IPS DF 6.9 (cell line): Measurements from ENCODE around the gene WNT2B.

Source experiments
- DNase-seq: peaks from one replicate; pipeline ENCODE4 v3.0.0-alpha.2; 2013; ENCODE audit warnings: low read depth, low spot score
- H3K27ac ChIP-seq: one replicate; pipeline ENCODE4 v1.5.1; 2013; ENCODE audit warnings: low read length, control low read depth
- H3K27me3 ChIP-seq: 2 replicates; pipeline ENCODE4 v1.6.1; 2013; ENCODE audit warnings: mild to moderate bottlenecking, low read length; ENCODE audit not compliant: control insufficient read depth, insufficient read depth
- H3K36me3 ChIP-seq: 2 replicates; pipeline ENCODE4 v1.6.1; 2013; ENCODE audit warnings: low read length; ENCODE audit not compliant: control insufficient read depth, insufficient read depth
- H3K4me1 ChIP-seq: 2 replicates; pipeline ENCODE4 v1.6.1; 2013; ENCODE audit warnings: low read length; ENCODE audit not compliant: control insufficient read depth, insufficient read depth
- H3K4me3 ChIP-seq: 2 replicates; pipeline ENCODE4 v1.5.1; 2013; ENCODE audit warnings: mild to moderate bottlenecking, low read length
- H3K9me3 ChIP-seq: 2 replicates; pipeline ENCODE4 v1.6.1; 2013; ENCODE audit warnings: low read length, inconsistent platforms; ENCODE audit not compliant: control insufficient read depth, insufficient read depth
- WGBS: extraction: QIAGEN DNeasy Blood & Tissue Kit; methylation state at CpG from one replicate; pipeline ENCODE4 v1.1.7; 2013; ENCODE audit warnings: mixed read lengths, missing lambda C conversion rate; ENCODE audit not compliant: insufficient read length, insufficient coverage; 5-methylcytosine and 5-hydroxymethylcytosine counted together

WNT2B gene

GRCh38 chr1:112511897-112512296, 3.1 kb downstream of the WNT2B start:
- DNase-seq, result no peak
- Histone ChIP-seq H3K27ac (no peak overlapping the region), H3K36me3 (no peaks in the 10 kb centered on the region; the same call in 1 of the 2 replicates), H3K9me3 (no peaks in the 10 kb centered on the region), H3K4me1 (0 out of 2 replicates have a peak, but pooled peaks cover 2% of the 10 kb centered on the region), H3K27me3 (peaks cover 24% of the 10 kb centered on the region), H3K4me3 (no peak overlapping the region)
- WGBS, result no CpG with 5 or more reads among the region's 2 CpGs

- DNase-seq, result no peak
- Histone ChIP-seq H3K4me3 (no peak overlapping the region), H3K27me3 (peaks cover 21% of the 10 kb centered on the region), H3K9me3 (no peaks in the 10 kb centered on the region), H3K4me1 (0 out of 2 replicates have a peak, but pooled peaks cover 2% of the 10 kb centered on the region), H3K27ac (no peak overlapping the region), H3K36me3 (no peaks in the 10 kb centered on the region; the same call in 1 of the 2 replicates)
- no CpG with 5 or more reads among the region's 9 CpGs for WGBS
Observed at GRCh38 chr1:112513112-112513870, 4.5 kb downstream of the WNT2B start.

- H3K9me3 ChIP-seq, result no peaks in the 10 kb centered on the region
- no peak for DNase-seq
- 0 out of 2 replicates have a peak, but pooled peaks cover 2% of the 10 kb centered on the region for H3K4me1 ChIP-seq
- WGBS, result no CpG with 5 or more reads among the region's 12 CpGs
- H3K36me3 ChIP-seq, result no peaks in the 10 kb centered on the region
- peaks cover 13% of the 10 kb centered on the region for H3K27me3 ChIP-seq
- H3K4me3 ChIP-seq, result no peak overlapping the region
- no peak overlapping the region for H3K27ac ChIP-seq
Observed at GRCh38 chr1:112514901-112515300, 6.1 kb downstream of the WNT2B start.

GRCh38 chr1:112515311-112516009, 6.7 kb downstream of the WNT2B start:
- DNase-seq, result no peak
- Histone ChIP-seq H3K4me1 (0 out of 2 replicates have a peak, but pooled peaks cover 2% of the 10 kb centered on the region), H3K27ac (no peak overlapping the region), H3K27me3 (peaks cover 7% of the 10 kb centered on the region; the same call in 1 of the 2 replicates), H3K4me3 (no peak overlapping the region), H3K36me3 (no peaks in the 10 kb centered on the region), H3K9me3 (no peaks in the 10 kb centered on the region)
- WGBS, result no CpG with 5 or more reads among the region's 2 CpGs

- no peaks in the 10 kb centered on the region for H3K9me3 ChIP-seq
- no CpG with 5 or more reads among the region's 14 CpGs for WGBS
- no peak for DNase-seq
Observed at GRCh38 chr1:112516141-112516540, 7.4 kb downstream of the WNT2B start.

GRCh38 chr1:112517231-112517630, 8.5 kb downstream of the WNT2B start:
- no CpG with 5 or more reads among the region's 9 CpGs for WGBS
- Histone ChIP-seq H3K27ac (no peak overlapping the region), H3K9me3 (no peaks in the 10 kb centered on the region), H3K4me1 (no peaks in the 10 kb centered on the region), H3K27me3 (no peaks in the 10 kb centered on the region), H3K36me3 (no peaks in the 10 kb centered on the region), H3K4me3 (no peak overlapping the region)
- DNase-seq, result no peak

More at GRCh38 chr1:112516141-112516540, 7.4 kb downstream of the WNT2B start:
- Histone ChIP-seq H3K36me3 (no peaks in the 10 kb centered on the region), H3K4me1 (no peaks in the 10 kb centered on the region), H3K4me3 (no peak overlapping the region), H3K27ac (no peak overlapping the region), H3K27me3 (peaks cover under 1% of the 10 kb centered on the region; the same call in 1 of the 2 replicates)

- no peak for DNase-seq
- Histone ChIP-seq H3K4me3 (no peak overlapping the region), H3K27me3 (no peaks in the 10 kb centered on the region), H3K4me1 (no peaks in the 10 kb centered on the region), H3K27ac (no peak overlapping the region), H3K36me3 (no peaks in the 10 kb centered on the region), H3K9me3 (no peaks in the 10 kb centered on the region)
- WGBS, result no CpG with 5 or more reads among the region's 2 CpGs
Observed at GRCh38 chr1:112517646-112518045, 8.9 kb downstream of the WNT2B start.

- no peak overlapping the region for H3K4me3 ChIP-seq
- DNase-seq, result no peak
- no CpG with 5 or more reads among the region's 2 CpGs for WGBS
- no peaks in the 10 kb centered on the region for H3K4me1 ChIP-seq
- no peak overlapping the region for H3K27ac ChIP-seq
- no peaks in the 10 kb centered on the region for H3K9me3 ChIP-seq
- H3K36me3 ChIP-seq, result no peaks in the 10 kb centered on the region
- H3K27me3 ChIP-seq, result no peaks in the 10 kb centered on the region
Observed at GRCh38 chr1:112518186-112518585, 9.4 kb downstream of the WNT2B start.

- Histone ChIP-seq H3K27ac (no peak overlapping the region), H3K4me3 (no peak overlapping the region), H3K4me1 (no peaks in the 10 kb centered on the region), H3K36me3 (no peaks in the 10 kb centered on the region), H3K9me3 (no peaks in the 10 kb centered on the region), H3K27me3 (no peaks in the 10 kb centered on the region)
- DNase-seq, result no peak
- no CpG with 5 or more reads among the region's 9 CpGs for WGBS
Observed at GRCh38 chr1:112520166-112520565, 11.4 kb downstream of the WNT2B start.

GRCh38 chr1:112522621-112523020, 13.9 kb downstream of the WNT2B start:
- H3K4me1 ChIP-seq, result no peaks in the 10 kb centered on the region
- no peak overlapping the region for H3K4me3 ChIP-seq
- H3K27ac ChIP-seq, result no peak overlapping the region
- H3K9me3 ChIP-seq, result no peaks in the 10 kb centered on the region
- DNase-seq, result no peak
- WGBS, result no CpG with 5 or more reads among the region's 1 CpG
- H3K36me3 ChIP-seq, result no peaks in the 10 kb centered on the region
- no peaks in the 10 kb centered on the region for H3K27me3 ChIP-seq
